HFFc6 (cell line): ENCODE results near the gene KIF17. TPM values are rescaled to one million over a fixed set of nuclear protein-coding genes. Genes with fewer than 3 reads are reported as not detected.
A peak's percentile ranks its signal among the peaks of the same experiment; 100 is the strongest.

Experiments
- DNase-seq: peaks from one replicate; pipeline ENCODE4 v3.0.0-alpha.2; 2018
- H3K27ac Mint-ChIP-seq: 2 replicates; pipeline ENCODE4 v1.8.0; 2020; ENCODE audit warnings: mild to moderate bottlenecking, mixed read lengths
- H3K27me3 Mint-ChIP-seq: 2 replicates; pipeline ENCODE4 v1.8.0; 2021; ENCODE audit warnings: mild to moderate bottlenecking, moderate library complexity, mixed read lengths; ENCODE audit not compliant: insufficient read depth
- H3K36me3 Mint-ChIP-seq: 2 replicates; pipeline ENCODE4 v1.8.0; 2021; ENCODE audit warnings: low read depth, mixed read lengths
- H3K4me1 Mint-ChIP-seq: 2 replicates; pipeline ENCODE4 v1.8.0; 2020; ENCODE audit warnings: low read depth, mixed read lengths
- H3K4me3 Mint-ChIP-seq: 2 replicates; pipeline ENCODE4 v1.8.0; 2020; ENCODE audit warnings: mild to moderate bottlenecking, moderate library complexity, mixed read lengths
- H3K9me3 Mint-ChIP-seq: 2 replicates; pipeline ENCODE4 v1.8.0; 2020; ENCODE audit warnings: mild to moderate bottlenecking, mixed read lengths
- total RNA-seq, 6 experiments: library from RNA; stranded (reverse); fragmentation: NEBNext Ultra II Directional; extraction: Animal tissue kit (Norgen Biotek cat#: 25700); gene quantifications; 2 replicates in 1 of 6; 3 replicates in 5 of 6; pipeline ENCODE4 v1.2.3, GENCODE V29; 2021
- TF ChIP-seq, protein P1 (sequence below): fragments of 200-600 bp; sonication (generic); IDR thresholded peaks from 2 replicates; pipeline ENCODE4 v1.5.0; 2021; ENCODE audit warnings: antibody characterized with exemption, mild to moderate bottlenecking

The KIF17 gene
- total RNA-seq, 6 experiments from 2014 or later = 5.8 to 8.1 (median 7.4) TPM

DNA sequence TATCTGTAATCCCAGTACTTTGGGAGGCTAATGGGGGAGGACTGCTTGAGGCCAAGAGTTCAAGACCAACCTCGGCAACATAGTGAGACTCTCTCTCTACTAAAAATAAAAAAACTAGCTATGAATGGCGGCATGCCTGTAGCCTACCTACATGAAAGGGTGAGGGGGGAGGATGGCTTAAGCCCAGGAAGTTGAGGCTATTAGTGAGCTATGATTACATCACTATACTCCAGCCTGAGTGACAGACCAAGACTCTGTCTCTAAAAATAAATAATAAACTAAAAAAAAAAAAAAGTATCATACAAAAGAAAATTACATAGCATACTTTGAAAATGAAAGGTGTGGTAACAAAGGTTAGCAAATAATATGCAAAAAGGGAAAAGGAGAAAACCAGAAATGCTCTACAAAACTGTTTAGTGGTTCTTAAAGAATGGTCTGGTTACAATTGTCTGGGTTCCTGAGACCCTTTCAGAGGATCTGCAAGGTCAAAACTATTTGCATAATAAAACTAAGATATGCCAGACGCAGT, 33.7 kb upstream of the KIF17 start:
- H3K9me3 Mint-ChIP-seq = no peaks in the 10 kb centered on the region
- no peak overlapping the region for H3K4me3 Mint-ChIP-seq
- no peak overlapping the region for H3K27ac Mint-ChIP-seq
- peaks cover 29% of the 10 kb centered on the region for H3K36me3 Mint-ChIP-seq
- peaks cover 17% of the 10 kb centered on the region for H3K4me1 Mint-ChIP-seq
- no peak for DNase-seq
- TF ChIP-seq, protein P1, sequence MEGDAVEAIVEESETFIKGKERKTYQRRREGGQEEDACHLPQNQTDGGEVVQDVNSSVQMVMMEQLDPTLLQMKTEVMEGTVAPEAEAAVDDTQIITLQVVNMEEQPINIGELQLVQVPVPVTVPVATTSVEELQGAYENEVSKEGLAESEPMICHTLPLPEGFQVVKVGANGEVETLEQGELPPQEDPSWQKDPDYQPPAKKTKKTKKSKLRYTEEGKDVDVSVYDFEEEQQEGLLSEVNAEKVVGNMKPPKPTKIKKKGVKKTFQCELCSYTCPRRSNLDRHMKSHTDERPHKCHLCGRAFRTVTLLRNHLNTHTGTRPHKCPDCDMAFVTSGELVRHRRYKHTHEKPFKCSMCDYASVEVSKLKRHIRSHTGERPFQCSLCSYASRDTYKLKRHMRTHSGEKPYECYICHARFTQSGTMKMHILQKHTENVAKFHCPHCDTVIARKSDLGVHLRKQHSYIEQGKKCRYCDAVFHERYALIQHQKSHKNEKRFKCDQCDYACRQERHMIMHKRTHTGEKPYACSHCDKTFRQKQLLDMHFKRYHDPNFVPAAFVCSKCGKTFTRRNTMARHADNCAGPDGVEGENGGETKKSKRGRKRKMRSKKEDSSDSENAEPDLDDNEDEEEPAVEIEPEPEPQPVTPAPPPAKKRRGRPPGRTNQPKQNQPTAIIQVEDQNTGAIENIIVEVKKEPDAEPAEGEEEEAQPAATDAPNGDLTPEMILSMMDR = no peak
- 0 out of 2 replicates have a peak, but pooled peaks cover 1% of the 10 kb centered on the region for H3K27me3 Mint-ChIP-seq

DNA sequence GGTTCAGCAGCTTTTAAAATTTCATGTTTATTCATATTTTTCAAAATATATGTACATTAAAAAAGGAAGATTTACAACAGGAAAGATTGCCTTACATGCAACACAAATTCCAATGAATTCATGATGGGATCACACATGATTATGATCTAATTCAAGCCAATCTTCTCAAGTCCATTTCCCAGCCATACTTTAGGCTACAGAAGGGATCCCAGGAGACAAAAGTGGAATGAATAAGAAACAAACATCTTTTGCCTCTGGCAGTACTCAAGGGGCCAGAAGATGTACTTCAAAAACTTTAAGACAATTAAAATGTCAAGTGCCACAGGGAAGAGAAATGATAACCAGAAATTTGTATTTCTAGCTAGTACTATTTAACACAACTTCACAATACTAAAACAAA, 24.9 kb upstream of the KIF17 start:
- Mint-ChIP-seq H3K4me1 (peaks cover 58% of the 10 kb centered on the region), H3K9me3 (no peaks in the 10 kb centered on the region), H3K27ac (no peak overlapping the region; the same call in 1 of the 2 replicates), H3K4me3 (no peak overlapping the region), H3K36me3 (peaks cover 61% of the 10 kb centered on the region), H3K27me3 (no peaks in the 10 kb centered on the region; the same call in 1 of the 2 replicates)
- no peak for DNase-seq
- TF ChIP-seq, protein P1 = no peak

DNA sequence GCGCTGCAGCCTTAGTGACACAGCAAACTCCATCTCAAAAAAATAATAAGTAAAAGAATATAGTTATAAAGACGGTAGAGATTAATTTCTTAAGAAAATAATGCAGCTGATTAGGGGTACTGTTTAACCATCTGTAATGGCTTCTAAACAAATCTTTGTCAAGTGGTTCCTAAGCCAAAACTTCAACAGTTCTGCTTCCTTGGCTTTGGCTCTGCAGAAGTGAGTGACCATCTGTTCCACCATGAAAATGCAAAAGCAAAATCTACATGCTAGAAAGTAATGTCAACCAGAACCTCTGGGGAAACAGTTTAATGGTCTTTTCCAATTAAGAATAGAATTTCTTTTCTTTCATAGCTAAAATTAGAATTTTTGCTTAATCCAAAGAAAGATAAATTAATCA, 23.0 kb upstream of the KIF17 start:
- Mint-ChIP-seq H3K27me3 (no peaks in the 10 kb centered on the region), H3K36me3 (peaks cover 71% of the 10 kb centered on the region)

DNA sequence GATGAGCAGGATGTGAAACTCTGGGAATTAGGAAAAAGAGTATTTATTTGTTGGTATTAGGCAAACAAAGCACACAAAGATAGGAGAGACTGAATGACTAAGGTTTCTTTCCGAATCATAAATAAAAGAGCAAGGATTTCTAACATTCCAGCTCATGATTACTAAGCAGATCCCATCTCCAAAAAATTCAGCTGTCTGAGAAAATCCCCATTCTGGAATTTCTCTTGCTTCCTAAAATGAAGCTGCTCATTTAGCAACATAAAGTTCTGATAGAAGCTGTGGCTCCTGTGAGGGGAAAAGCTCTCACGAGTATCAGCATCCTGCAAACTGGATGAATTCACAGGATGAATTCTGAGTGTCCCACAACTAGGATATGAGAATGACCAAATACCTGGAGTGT, 21.4 kb upstream of the KIF17 start:
- H3K36me3 Mint-ChIP-seq = peaks cover 63% of the 10 kb centered on the region
- H3K27me3 Mint-ChIP-seq = no peaks in the 10 kb centered on the region
- peaks cover 61% of the 10 kb centered on the region for H3K4me1 Mint-ChIP-seq
- H3K27ac Mint-ChIP-seq = peak overlapping the region; percentile 89
- DNase-seq = peak; percentile 69
- peak overlapping the region; percentile 59 for H3K4me3 Mint-ChIP-seq
- TF ChIP-seq, protein P1 = no peak
- H3K9me3 Mint-ChIP-seq = no peaks in the 10 kb centered on the region

More for the DNA sequence above, 23.0 kb upstream of the KIF17 start:
- H3K9me3 Mint-ChIP-seq = no peaks in the 10 kb centered on the region
- H3K4me3 Mint-ChIP-seq = no peak overlapping the region
- peak overlapping the region; percentile 89 for H3K27ac Mint-ChIP-seq
- TF ChIP-seq, protein P1 = no peak
- H3K4me1 Mint-ChIP-seq = peaks cover 60% of the 10 kb centered on the region
- DNase-seq = no peak

DNA sequence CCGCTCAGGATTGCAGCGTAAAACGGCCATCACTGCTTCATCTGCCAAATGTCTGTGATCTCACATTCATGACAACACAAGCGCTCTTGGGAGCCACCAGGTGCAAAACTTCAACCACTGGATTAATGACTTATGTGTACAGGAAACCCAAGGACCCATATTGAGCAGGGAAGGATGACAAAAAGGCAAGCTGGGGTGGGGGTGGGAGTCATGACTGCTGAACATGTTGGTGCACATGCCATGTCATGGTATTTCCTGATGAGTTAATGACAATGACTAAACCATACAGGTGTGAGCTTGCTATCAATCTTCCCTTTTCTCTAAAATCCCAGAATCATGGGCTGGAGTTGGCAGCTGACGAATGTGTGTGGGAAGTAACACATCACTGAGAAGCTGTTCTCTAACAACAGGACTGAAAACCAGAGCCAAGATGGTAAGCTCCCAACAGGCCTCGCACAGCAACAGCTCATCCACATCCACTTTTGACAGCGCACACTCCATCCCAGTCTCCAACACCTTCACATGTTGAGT, 17.8 kb upstream of the KIF17 start:
- Mint-ChIP-seq H3K4me3 (no peak overlapping the region), H3K4me1 (peaks cover 51% of the 10 kb centered on the region), H3K9me3 (no peaks in the 10 kb centered on the region), H3K27me3 (peaks cover 3% of the 10 kb centered on the region), H3K27ac (peak overlapping the region; percentile 43; the same call in 1 of the 2 replicates), H3K36me3 (peaks cover 38% of the 10 kb centered on the region)
- TF ChIP-seq, protein P1 = no peak
- DNase-seq = no peak
